ENCODE data around the gene PCDH19. TPM values are rescaled to one million over a fixed set of nuclear protein-coding genes. Genes with fewer than 3 reads are reported as not detected.

PCDH19 gene
- polyA plus RNA-seq, 1 donor from 2014 or later = 8.2 TPM

DNA sequence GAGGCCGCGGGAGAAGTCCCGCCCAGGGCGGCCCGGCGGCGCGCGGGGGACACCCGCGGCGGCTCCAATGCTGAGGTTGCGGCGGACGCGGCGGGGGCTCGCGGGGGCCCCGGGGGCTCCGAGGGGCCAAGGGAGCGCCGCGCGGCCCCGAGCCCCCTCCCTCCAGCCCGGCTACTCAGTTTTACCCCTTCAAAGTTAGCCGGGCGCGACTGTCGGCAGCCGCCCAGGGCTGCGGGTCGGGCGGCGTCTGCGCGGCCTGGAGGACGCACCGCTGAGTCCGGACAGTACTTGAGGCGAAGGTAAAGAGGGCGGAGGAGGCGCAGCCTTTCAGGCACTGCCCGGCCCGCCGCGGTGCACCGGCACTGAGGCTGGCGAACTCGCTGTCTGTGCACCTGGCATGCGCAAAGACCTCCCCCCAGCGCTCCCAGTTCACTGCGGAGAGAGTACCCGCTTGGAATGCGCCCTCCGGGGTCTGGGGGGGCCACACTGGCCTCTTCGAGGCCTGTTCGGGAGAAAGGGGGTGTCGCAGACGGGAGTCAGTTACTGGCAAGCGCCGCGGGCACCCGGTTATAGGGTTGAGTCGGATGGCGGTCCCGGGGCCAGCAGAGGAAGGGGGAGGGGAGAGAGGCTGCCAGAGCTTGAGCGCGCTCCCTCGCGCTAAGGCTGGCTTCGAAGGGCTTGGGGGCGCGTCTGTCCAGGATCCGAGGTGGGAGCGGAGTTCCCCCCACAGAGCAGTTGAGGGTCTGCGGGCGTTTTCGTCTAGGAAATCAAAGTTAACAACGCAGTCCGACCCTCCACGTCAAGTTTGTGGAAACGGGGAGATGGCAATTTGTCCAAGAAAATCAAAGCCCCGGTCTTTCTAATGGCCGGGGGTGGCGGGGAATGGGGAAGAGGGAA is 1.1 kb downstream of the PCDH19 start:
- Histone ChIP-seq H3K4me3 (ENCODE audit: low read length) (peak overlapping the region; percentile 77), H3K9me2 (ENCODE audit: insufficient read depth, low read length) (no peaks in the 10 kb centered on the region), H3K4me2 (ENCODE audit: low read length) (no peak overlapping the region), H3K9ac (ENCODE audit: low read length) (peak overlapping the region; percentile 50), H4K20me1 (ENCODE audit: insufficient read depth) (no peaks in the 10 kb centered on the region), H3F3A (ENCODE audit: insufficient read depth, low read length, poor library complexity, severe bottlenecking) (no peaks in the 10 kb centered on the region), H3K27me3 (ENCODE audit: insufficient read depth, low read depth, low read length) (peaks cover 19% of the 10 kb centered on the region), H3K36me3 (ENCODE audit: insufficient read depth, low read length) (no peaks in the 10 kb centered on the region), H3K79me2 (replicated peaks; ENCODE audit: insufficient read depth, low read length) (peaks cover 24% of the 10 kb centered on the region), H2AFZ (ENCODE audit: low read depth, low read length) (no peak overlapping the region), H3K9me3 (ENCODE audit: low read length) (no peaks in the 10 kb centered on the region), H3K27ac (ENCODE audit: low read length) (no peak overlapping the region)
- TF ChIP-seq, protein P1, sequence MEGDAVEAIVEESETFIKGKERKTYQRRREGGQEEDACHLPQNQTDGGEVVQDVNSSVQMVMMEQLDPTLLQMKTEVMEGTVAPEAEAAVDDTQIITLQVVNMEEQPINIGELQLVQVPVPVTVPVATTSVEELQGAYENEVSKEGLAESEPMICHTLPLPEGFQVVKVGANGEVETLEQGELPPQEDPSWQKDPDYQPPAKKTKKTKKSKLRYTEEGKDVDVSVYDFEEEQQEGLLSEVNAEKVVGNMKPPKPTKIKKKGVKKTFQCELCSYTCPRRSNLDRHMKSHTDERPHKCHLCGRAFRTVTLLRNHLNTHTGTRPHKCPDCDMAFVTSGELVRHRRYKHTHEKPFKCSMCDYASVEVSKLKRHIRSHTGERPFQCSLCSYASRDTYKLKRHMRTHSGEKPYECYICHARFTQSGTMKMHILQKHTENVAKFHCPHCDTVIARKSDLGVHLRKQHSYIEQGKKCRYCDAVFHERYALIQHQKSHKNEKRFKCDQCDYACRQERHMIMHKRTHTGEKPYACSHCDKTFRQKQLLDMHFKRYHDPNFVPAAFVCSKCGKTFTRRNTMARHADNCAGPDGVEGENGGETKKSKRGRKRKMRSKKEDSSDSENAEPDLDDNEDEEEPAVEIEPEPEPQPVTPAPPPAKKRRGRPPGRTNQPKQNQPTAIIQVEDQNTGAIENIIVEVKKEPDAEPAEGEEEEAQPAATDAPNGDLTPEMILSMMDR (IDR thresholded peaks at IDR 0.05; ENCODE audit: poor library complexity, severe bottlenecking) = no peak
- TF ChIP-seq EZH2 (IDR thresholded peaks at IDR 0.05; ENCODE audit: borderline replicate concordance, insufficient read depth, low read length, poor library complexity, severe bottlenecking) = no peak
- TF ChIP-seq MXI1 (conservative IDR thresholded peaks at IDR 0.05; ENCODE audit: poor library complexity, severe bottlenecking) = no peak
- TF ChIP-seq, protein P2, sequence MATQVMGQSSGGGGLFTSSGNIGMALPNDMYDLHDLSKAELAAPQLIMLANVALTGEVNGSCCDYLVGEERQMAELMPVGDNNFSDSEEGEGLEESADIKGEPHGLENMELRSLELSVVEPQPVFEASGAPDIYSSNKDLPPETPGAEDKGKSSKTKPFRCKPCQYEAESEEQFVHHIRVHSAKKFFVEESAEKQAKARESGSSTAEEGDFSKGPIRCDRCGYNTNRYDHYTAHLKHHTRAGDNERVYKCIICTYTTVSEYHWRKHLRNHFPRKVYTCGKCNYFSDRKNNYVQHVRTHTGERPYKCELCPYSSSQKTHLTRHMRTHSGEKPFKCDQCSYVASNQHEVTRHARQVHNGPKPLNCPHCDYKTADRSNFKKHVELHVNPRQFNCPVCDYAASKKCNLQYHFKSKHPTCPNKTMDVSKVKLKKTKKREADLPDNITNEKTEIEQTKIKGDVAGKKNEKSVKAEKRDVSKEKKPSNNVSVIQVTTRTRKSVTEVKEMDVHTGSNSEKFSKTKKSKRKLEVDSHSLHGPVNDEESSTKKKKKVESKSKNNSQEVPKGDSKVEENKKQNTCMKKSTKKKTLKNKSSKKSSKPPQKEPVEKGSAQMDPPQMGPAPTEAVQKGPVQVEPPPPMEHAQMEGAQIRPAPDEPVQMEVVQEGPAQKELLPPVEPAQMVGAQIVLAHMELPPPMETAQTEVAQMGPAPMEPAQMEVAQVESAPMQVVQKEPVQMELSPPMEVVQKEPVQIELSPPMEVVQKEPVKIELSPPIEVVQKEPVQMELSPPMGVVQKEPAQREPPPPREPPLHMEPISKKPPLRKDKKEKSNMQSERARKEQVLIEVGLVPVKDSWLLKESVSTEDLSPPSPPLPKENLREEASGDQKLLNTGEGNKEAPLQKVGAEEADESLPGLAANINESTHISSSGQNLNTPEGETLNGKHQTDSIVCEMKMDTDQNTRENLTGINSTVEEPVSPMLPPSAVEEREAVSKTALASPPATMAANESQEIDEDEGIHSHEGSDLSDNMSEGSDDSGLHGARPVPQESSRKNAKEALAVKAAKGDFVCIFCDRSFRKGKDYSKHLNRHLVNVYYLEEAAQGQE (IDR thresholded peaks at IDR 0.05; ENCODE audit: borderline replicate concordance) = no peak
- TF ChIP-seq RAD21 (conservative IDR thresholded peaks at IDR 0.05) = no peak
- TF ChIP-seq POLR2AphosphoS5 (IDR thresholded peaks at IDR 0.05) = no peak
- TF ChIP-seq TAF1 (IDR thresholded peaks at IDR 0.05; ENCODE audit: low read depth) = no peak
- no peak for TF ChIP-seq SMC3 (conservative IDR thresholded peaks at IDR 0.05; ENCODE audit: poor library complexity)
- TF ChIP-seq EP300 (conservative IDR thresholded peaks at IDR 0.05; ENCODE audit: poor library complexity, severe bottlenecking) = no peak

DNA sequence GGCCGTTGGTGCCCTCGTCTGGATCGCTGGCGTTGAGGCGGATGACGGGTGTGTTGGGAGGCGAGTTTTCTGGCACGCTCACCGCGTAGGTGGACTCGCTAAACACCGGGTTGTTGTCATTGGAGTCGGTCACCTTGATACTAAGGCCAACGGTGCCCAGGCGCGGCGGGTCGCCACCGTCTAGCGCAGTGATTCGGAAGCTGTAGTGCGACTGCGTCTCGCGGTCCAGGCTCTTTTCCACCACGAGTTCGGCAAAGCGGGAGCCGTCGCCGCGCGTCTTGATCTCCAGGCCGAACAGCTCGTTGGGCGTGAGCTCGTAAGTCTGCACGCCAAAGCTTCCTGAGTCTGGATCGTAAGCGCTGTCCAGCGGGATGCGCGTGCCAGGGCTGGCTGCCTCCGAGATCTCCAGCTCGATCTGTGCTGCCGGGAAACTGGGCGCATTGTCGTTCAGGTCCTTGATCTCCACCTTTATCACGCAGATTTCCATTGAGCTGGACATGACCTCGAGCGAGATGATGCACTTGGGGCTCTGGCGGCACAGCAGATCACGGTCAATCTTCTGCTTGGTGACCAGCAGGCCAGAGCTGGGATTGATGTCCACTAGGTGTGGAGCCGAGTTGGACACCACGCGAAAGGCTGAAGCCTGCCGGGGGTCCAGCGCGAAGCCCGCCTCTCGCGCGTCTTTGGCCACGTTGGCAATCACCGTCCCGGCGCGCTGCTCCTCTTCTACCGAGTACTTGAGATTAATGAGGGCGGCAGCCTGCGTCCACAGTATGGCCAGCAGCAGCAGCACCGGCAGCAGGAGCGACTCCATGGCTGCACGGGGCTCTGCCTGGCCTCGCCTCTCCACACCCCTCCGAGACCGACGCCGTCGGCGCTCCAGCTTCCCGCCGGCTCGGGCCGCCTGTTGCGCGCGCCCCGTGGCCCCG is 2.0 kb downstream of the PCDH19 start:
- Histone ChIP-seq H3K27ac (ENCODE audit: low read length) (no peak overlapping the region), H3K4me3 (ENCODE audit: low read length) (peak overlapping the region; percentile 77), H3K9me3 (ENCODE audit: low read length) (no peaks in the 10 kb centered on the region), H3K36me3 (ENCODE audit: insufficient read depth, low read length) (no peaks in the 10 kb centered on the region), H3K79me2 (replicated peaks; ENCODE audit: insufficient read depth, low read length) (peaks cover 29% of the 10 kb centered on the region), H3K27me3 (ENCODE audit: insufficient read depth, low read depth, low read length) (peaks cover 19% of the 10 kb centered on the region), H3K9ac (ENCODE audit: low read length) (no peak overlapping the region), H4K20me1 (ENCODE audit: insufficient read depth) (no peaks in the 10 kb centered on the region), H3K9me2 (ENCODE audit: insufficient read depth, low read length) (no peaks in the 10 kb centered on the region), H3K4me2 (ENCODE audit: low read length) (no peak overlapping the region), H2AFZ (ENCODE audit: low read depth, low read length) (no peak overlapping the region), H3F3A (ENCODE audit: insufficient read depth, low read length, poor library complexity, severe bottlenecking) (no peaks in the 10 kb centered on the region)
- TF ChIP-seq EZH2 (IDR thresholded peaks at IDR 0.05; ENCODE audit: borderline replicate concordance, insufficient read depth, low read length, poor library complexity, severe bottlenecking) = no peak

Measured in neural cell (in vitro differentiated cells).